Embryonic facial prominence (tissue), 1 donor: ENCODE measurements around the gene LRRC46.

Experiments used
- DNase-seq: peaks from one replicate; pipeline ENCODE4 v3.0.0-alpha.2; 2016; ENCODE audit errors: extremely low spot score

LRRC46 gene

DNA sequence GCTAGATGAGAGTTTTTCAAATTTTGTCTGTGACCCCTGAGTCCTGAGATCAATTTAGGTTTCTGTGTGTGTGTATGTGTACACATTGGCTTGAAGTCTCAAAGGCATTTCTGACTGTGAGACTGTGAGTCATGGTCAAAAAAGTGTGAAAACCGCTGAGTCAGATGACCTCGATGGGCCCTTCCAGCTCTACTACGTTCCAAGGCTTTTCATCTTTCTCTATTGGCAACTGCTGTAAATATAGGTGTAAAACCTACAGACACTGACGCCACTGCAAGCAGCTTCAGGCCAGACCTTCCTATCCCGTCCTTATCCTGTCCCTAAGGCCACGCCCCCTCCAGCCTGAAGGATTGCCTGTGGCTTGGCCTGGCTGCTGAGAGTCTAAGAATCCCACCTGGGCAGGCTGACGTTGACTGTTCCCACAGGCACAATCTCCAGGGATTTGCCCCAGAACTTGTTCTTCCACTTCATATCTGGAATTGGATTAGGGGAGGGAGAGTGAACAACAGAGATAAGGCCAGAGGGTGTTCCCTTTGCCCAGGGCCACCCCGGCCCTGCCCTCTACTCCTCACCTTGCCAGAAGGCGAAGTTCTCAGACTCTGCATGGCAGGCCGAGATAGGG is 21.2 kb upstream of the LRRC46 start:
- no peak for DNase-seq

DNA sequence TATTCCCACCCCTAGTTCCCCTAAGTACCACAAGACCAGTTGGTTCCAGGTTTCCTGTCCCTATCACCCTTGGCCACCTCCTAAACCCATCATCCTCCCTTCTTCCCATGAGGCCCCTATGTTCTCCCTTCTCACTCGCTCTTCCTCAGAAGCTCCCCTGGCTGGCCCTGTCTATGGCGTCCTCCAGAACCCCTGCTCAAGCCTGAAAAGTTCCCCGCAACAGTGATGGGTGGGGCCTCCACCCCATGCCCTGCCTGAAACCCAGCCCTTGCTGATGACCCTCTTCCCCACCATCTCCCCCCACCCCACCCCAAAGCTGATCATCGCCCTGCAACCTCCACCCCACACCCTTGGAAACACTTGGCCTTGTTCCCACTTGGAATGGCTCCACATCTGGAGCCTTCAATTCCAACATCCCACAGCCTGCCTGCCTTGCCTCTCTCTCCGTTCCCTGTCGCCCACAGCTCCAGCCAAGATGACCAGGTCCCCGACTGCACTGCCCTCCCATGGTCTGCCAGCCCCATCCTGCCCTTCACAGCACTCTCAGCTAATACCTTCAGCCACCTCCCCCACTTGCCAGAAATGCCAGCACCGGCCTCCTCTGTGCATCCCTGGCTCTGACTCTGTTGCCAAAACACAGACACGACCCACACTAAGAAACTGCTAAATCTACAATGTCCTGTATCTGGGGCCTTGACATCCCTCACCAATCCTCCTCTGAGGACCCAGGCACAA is 20.4 kb upstream of the LRRC46 start:
- no peak for DNase-seq

DNA sequence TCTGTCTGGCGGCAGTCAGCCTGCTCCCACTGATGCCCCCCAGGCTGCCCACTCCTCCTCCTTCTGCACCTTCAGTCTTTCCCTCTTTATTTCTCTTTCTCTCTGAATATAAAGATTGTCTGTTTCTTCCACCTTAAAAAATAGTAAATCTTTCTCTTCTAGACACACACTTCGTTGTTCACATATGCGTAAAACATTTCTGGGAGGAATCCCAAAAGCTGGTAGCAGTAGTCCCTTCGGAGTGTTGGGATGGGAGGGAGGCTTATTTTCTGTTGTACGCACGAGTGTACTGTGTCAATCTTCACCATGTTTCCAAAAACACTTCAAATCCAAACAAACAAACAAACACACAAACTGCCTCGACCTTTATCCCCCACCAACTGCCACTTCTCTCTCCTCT is 19.8 kb upstream of the LRRC46 start:
- no peak for DNase-seq

DNA sequence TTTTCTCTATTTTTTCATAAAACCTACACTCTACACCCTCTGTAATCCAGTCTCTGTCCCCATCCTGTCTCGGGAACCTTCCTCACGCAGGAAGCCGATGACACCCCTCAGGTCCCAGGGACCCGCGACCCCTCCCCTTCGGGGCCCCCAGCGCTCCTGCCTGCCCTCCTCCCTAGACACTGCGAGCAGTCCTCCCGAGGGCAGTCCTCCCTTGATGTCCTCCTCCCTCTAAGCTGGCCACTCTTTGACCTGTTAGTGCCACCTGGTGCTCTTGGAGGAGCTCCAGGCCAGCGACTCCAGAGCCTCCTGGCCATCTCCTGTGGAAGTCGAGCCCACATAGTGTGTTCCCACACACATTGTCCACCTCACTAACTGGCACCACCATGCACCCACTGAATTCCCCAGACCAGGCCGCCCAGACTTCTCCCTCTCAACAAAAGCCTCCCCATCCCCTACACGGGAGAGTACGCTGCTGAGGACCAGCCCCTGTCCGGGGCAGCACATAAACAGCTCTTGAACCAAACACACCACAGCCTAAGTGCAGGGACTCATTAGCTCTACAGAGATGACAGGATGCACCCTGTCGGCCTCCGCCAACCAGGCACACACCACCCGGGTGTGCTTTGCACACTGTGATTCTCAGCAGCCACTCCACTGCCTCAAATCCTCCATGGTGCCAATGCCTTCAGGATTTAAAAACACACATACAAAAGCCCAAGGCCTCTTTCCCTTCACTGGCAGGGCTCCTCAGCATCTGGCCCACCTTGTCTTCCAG is 19.1 kb upstream of the LRRC46 start:
- no peak for DNase-seq

DNA sequence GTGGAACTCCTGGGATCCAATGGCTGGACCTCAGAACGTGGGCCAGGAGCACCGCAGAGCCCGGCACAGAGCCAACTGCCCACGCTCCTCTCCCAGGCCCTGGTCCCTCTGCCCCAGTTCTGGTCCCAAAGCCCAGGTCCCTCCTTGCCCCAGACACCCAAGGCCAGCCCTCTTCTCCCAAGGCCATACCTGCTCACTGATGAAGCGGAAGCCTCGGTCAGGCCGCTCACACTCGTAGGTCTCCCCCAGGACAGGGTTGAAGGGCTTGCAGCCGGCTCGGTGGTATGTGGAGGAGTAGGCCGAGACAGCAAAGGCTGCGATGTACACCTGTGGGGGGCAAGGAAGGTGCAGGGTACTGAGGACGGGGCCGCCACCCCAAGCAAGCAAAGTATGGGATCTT is 18.4 kb upstream of the LRRC46 start:
- no peak for DNase-seq

DNA sequence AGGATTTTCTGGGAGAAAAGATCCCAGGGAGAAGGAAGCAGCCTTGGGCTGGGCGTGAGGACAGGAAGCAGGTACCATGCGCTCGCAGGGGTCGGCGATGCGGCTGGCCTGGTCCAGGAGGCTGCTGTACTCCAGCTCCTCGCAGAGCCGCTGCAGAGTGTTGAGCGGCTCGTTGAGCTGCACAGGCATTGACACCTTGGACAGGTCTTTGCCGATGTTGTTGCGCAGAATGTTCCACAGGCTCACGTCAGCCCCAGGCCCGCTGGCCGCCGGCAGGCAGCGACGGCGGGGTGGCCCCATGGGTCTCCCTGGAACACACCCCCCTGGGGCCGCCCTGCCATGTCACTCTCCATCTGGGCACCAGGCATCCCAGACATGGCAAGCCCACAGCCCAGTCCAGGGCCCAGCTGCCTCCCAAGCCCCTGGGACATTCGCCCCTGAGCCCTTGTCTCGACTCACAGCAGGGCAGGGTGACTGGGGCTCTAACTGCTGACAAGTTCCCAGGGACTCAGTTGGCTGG is 17.9 kb upstream of the LRRC46 start:
- DNase-seq, result no peak

DNA sequence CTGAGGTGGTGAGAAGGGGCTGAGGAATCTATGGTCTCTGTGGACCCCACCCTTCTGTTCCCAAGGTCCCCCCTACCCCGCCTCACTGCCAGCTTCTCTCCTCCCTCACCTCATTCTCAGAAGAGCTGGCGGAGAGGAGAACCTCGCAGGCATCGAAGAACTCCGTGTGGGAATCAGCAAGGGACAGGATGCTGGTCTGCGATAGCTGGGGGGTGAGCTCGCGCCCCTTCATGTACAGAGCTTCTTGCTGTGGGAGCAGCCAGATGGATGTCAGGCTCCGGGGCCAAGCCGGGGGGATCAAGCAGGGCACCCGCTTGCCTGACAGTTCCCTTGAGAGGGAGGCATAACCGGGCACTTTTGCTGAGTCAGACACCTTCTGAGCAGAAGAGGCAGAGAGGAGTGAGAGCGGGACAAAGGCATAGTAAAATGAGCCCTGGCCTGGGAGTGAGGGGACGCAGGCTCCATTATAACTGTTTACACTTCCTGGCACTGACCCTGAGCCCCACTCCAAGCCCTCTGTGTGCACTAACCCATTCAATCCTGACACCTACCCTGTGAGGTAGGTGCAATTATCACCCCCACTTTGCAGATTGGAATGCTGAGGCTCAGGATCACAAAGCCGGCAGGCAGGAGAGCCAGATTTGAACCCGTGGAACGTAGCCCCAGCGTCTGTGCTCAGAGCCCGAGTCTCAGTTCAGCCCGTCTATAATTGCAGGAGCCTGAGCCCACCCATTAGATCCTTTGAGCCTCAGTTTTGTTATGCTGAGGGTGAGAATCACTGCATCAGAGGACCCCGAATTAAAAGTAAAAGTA is 16.2 kb upstream of the LRRC46 start:
- DNase-seq, result no peak

DNA sequence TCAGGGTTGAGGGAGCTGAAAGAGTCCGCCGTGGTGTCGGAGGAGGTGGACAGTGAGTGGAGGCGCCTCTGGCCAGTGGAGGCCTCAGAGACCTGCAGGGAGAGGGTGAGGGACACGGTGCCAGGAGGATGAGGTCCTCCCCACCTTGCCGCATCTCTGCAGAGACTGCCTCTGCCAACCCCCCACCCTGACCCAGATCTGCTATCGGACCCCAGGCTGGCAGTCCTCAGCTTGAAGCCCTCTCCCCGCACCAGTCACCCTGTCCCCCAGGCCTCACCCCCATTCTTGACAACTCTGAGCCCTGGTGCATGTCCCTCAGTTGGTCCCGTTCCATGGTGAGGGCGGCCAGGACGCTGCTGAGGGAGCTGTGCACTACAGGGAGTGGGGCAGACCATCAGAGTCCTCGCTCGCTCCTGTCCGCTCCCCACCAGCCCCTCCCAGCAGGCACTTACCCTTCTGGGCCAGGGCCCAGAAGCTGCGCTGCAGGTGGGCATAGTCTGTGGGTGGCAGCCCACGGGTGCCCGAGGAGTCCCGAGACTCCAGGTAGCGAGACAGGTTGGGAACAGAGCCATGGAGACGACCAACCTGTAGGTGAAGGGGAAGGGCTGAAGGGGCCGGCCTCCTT is 15.2 kb upstream of the LRRC46 start:
- no peak for DNase-seq

DNA sequence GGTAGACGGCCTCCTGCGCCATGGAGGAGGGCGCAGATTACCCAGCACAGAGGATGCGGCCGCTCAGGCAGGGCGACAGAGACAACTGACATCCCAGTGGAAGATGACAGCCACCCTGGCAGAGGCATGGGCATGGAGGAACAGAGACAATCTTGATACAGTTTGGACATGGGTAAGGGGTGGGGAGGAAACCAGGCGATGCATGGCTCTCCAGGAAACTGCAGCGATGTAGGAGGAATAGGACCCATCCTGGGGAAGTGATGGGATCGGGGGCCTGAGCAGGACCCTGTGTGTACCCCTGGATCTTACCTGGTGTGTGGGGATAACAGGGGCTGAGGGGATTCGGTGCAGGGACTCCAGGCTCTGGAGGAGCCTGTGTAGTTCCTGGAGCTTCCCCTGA is 14.5 kb upstream of the LRRC46 start:
- no peak for DNase-seq

DNA sequence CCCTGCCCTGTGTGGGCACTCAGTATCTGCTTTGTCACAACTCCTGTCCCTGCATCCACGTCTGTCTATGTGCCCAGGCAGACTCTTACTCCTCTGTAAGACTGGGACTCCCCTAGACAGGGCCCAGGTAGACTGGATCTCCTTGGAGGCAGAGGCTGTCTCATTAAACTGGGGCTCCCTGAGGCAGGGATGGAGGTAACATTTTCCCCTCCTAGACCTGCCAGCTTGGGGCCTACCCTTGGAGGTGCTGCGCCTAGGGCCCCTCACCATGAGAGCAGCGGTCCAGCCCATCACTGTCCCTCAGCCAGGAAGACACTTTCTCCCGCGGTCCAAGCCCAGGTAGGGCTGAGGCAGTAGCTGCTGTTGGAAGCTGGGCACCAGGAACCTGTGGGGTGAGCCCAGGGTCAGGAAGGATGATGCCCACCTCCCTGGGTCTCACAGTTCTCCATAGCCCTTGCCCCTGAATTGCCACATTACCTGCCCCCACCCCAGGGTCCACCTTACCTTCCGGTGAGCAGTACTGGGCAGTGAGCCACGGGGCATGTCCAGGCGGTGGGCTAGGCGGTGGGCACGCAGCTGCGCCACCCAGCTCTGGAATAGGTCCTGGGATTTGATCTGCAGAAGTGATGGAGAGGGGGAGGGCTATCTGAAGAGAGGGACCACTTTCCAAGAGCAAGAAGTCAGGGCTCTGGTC is 13.3 kb upstream of the LRRC46 start:
- DNase-seq, result no peak

DNA sequence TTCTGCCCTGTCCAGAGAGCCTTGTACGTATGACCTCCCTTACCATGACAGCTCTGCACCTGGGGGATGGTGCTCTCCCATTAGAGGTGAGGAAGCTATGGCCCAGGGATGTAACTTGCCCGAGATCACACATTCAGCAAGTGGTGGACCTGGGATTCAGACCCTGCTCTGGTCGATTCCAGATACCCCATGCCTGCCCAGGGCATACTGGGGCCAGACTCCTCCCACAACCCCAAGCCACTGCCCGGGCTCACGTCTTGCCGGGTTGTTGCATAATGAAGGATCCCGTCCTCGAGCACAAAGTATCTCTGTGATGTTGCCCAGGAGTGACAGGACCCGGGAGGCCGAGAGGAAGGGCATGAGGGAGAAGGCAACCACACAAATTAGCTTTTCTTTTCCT is 12.0 kb upstream of the LRRC46 start:
- no peak for DNase-seq

DNA sequence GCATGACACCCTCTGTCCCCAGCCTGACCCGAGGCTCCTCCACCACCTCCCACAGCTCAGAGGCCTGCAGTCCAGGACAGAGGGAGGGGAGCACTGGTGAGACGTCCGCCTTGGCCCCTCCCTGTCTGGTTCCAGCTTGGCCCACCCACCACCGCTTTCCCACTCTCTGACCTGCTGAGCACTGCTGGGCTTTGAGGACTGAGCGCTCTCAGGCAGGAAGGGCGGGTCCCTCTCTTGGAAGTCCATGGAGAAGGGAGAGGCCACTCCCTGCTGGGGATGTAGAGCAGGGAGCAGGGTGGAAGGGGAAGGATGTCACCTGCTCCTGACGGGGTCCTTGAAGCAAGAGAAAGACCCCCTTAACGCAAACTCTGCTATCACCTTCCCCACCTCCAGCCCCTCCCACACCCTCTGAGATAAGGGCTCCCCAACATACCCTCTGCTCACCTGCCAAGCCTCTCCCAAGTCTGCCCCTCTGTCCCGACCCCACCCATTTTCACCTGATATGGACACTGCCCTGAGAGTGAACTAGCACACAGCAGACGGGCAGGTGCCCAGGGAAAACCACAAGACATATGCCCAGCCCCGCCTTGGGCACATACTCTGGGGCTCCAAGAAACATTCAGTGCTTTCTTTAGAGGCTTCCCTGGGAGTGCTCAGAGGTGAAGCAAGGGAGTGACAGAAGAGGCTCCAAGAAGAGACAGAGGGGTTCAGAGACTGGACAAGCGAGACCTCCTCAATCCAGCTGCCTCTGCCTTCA is 11.3 kb upstream of the LRRC46 start:
- no peak for DNase-seq

DNA sequence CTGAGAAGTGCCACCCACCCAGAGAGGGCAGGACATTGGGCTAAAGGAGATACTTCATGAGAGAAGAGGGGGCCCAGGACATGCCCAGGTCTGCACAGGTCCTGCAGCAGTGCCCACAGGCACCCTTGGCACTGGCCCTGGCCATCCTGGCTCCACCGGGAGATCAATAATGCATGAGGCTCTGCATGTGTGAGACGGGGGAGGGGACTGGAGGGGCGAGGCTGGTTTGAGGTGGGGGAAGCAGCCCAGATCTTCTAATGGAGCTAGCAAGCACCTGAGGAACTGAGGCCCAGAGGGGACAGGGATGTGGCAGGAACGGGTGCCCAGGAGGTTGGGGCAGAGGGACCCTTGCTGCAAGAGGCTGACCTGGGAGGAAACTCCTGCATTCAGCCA is 10.4 kb upstream of the LRRC46 start:
- no peak for DNase-seq

DNA sequence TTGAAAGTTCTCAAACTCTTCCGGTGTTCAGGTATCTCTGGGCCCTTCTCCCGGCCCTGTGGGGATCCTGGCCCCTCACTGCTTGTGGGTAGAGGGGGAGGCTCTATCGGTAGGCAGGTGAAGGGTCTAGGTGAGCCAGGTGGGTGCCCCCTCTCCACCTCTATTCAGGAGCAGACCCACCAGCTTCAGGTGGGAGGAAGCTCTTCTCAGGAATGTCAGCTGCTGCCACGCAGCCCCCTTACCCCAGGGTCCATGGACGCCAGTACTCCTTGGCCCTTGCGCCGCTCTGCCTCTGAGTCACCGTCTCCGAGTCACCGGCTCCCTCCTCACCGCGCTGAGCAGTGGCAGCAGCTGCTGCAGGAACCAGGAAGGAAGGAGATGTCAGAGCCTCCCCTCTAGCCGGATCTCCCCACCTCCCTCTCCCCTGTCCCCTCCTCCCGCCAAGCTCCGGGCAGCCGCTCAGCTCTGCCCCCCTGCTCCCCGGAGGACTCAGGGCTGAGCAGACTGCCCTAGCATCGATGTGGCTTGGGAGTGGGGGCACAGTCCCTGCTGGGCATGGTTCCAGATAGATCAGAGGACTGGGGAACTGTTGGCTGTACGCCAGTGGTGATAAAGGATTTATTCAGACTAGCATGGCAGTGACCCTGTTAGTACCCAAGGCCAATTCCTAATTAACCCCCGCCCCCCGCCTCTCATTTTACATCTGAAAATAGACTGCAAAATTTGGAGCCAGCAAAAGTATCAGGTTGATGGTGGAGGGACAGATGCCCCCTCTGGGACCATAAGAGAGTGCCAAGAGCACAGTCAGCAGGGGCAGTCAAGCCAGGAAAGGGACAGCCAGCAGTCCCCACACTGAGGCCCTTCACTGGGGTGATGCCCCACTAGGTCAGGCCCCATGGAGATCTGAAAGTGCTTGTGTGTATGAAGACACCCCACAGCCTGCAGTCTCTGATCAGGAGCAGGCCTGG is 9.8 kb upstream of the LRRC46 start, which contains the start of gene OSBPL7:
Gene OSBPL7 (minus strand): TSS at position 371 of the 968 bp plus-strand sequence. CDS start 1,516 bp downstream, outside the sequence.
- peak; percentile 46 for DNase-seq

DNA sequence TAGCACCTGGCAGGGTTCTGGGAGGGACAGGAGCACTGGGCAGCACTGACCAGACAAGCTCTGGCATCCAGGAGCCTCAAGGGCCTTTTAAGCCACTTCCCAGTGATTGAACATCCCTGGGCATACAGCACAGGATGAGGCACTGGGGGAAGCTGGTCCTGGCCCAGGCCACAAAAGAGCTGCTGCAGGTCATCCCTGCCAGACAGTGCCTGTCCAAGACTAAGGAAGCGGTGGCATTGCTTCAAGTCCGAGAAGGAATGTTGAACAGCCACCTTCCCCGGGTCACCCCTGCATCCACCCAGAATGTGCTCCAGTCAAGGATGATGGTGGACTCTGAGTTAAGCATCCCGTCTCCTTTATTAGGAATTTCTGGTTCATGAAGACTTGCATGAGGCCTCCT is 8.7 kb upstream of the LRRC46 start:
- DNase-seq, result no peak

DNA sequence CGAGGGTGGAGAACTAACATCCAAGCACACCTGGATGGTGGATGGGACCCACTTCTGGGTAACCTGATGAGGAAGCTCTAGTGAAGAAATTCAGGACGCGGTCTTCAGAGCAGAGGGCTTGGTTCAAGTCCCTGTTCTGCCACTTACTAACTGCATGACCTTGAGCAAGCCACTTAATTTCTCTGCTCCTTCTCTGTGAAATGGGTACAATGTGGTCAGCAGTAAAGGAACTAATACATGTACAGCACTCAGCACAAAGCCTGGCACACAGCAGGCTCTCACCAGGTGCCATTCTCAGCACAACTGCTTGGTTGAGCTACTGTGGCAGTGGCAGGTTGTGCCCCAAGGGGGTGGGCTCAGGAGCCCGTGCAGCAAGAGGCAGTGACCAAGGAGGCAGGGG is 8.0 kb upstream of the LRRC46 start:
- DNase-seq, result no peak

DNA sequence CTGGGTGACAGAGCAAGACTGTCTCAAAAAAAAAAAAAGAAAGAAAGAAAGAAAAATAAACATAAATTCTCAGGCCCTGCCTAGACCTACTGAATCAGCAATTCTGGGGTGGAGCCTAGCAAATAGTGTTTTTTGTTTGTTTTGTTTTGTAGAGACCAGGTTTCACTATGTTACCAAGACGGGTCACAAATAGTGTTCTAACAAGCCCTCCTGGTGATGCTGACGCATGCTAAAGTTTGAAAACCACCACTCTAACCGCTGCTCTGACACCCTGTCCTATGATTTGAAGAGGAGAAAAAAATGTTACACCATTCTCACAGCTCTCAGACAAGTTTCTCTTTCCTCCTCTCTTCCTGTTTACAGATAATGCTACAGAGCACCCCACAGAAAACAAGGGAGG is 1.6 kb upstream of the LRRC46 start:
- DNase-seq, result no peak

DNA sequence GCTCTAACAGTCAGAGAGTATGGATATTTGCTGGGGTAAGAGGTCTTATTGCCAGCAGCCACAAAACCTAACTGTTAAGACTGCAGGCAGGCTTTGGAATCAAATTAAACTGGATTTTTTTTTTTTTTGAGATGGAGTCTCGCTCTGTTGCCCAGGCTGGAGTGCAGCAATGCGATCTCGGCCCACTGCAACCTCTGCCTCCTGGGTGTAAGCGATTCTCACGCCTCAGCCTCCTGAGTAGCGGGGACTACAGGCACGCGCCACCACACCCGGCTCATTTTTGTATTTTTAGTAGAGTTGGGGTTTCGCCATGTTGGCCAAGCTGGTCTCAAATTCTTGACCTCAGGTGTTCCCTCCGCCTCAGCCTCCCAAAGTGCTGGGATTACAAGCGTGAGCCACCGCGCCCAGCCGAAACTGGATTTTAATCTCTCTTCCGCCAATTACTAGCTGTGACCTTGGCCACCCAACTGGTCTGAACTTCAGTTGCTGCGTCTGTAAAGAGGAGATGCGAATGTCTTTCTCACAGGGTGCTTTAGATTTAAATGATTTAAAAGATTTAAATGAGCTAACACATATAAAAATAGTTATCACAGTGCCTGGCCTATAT is 971 bp upstream of the LRRC46 start:
- no peak for DNase-seq
